ENCODE data around the gene SLC25A53.
A peak's percentile ranks its signal among the peaks of the same experiment; 100 is the strongest.
"Not testable (repeated sequence)": the region's sequence is repeated elsewhere in the genome, so short reads cannot be mapped to it uniquely, and the experiment has no call there.

Gene SLC25A53

DNA sequence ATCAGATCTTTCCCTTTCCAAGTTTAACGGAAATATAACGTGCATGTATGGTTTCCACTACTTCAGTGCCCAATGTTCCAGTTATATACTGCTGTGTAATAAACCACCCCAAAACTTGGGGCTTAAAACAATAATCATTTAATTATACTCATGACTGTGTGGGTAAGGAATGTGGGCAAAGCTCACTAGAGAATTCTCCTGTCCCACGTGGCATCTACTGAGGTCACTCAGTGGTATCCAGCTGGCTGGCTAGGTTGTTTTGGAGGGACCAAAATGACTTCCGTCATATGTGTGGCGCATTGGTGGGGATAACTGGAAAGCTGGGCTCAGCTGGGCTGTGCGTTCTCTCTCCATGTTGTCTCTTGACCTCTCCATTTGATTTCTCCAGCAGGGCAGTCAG lies 26.0 kb downstream of the SLC25A53 start:
- DNase-seq, result no peak

DNA sequence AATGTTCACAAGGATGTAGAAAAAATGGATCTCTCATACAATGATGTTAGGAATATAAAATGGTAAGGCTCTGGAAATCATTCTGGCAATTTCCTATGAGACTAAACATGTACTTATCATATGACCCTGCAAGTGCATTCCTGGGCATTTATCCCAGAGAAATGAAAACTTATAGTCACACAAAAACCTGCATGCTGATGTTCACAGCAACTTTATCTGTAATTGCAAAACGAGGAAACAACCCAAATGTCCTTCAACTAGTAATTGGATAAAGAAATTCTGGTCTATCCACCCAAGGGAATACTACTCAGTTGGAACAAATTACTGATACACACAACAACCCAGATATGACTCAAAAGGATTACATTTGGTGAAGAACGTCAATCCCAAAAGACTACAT lies 30.0 kb downstream of the SLC25A53 start:
- DNase-seq, result no peak

GRCh38 chrX:104122829-104123228 lies 34.0 kb downstream of the SLC25A53 start:
- no peak for DNase-seq

- DNase-seq, result no peak
Observed at GRCh38 chrX:104118765-104119164, 38.0 kb downstream of the SLC25A53 start.

GRCh38 chrX:104117759-104118158 lies 39.0 kb downstream of the SLC25A53 start:
- no peak for DNase-seq

DNA sequence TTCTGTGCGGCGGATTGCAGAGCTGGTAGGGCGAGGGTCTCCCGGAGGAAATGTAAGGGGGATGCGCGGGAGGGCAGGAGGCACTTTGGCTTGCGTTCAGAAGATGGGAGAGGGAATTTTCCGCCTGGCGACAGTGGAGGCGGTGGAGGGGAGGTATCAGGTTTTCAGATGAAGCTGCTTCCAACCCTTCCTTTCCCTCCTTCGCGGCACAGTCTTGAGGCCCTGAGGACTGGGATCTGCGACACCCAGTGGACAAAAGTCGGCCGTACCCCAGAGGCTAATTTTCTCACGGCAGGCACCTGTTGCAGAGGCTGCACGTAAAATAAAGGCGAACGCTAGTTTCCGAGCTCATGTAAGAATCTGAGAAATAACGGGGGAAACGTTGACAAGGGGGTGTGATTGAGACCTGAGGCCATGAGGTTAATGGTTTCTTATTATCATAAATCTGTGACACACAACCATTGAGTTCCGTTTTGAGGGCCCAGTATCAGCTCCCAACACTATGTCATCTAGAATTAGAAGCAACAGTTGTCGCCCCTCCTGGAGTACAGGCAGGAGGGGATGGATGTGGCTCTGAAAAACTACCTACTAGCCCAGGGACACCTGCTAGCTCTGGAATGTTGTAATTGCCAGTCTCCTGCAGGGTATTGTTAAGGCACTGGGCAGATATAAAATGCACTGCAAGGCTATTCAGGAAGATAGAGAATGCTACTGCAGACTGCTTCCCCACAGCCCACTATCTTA lies 43.4 kb downstream of the SLC25A53 start:
- no peak for DNase-seq

DNA sequence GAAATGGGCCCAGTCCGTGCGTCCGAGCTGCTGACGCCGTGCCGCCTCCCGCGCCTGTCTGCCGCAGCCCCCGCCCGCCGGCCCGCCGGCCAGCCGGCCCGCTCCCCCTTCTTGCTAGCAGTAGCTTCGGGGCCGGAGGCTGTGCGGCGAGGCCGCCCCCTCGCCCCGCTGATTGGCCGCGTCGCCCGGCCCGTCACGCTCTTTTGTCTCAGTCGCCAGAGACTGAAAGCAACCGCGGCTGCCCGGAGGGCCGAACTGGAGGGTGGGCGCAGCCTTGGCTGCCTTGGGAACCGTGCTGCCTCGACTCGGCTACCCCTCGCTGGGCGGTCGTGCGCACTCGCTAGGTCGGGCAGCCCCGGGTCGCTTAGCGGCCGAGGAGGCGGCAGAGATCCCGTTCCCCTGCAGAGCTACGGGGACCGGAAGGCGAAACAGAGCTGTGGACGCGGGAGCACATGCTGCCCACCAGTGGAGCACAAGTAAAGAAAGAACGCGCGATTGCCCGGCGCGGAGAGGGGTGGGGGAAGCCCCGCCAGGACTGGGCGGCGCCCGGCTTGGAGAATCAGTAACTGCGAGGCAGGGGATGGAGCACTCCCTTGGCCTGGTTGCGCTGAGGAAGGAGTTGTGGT lies 44.4 kb downstream of the SLC25A53 start, which contains the start of gene ZCCHC18:
ZCCHC18 (plus strand) TSS at position 198 of the 626 bp plus-strand sequence. CDS start 1,589 bp downstream, outside the sequence.
- peak; percentile 15 for DNase-seq

GRCh38 chrX:104110491-104111240 lies 46.1 kb downstream of the SLC25A53 start:
- DNase-seq, result not testable (repeated sequence)

DNA sequence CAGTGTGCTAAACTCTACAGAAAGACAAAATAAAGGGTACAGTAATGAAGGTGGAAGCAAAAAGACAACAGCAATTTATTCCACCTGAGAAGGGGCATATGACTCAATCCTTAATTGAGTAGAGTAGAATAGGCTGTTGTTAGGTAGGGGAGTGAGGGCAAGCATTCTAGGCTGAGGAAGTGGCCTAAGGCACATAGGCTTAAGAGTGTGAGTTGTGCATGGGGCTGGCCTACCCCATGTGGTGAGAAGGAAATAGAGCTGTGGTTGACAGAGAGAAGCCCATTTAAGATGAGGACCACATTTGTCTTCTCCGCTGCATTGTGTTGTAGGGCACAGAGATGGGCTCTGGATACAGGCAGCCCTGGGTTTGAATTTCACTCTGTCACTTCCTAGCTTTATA lies 47.9 kb downstream of the SLC25A53 start:
- DNase-seq, result no peak

DNA sequence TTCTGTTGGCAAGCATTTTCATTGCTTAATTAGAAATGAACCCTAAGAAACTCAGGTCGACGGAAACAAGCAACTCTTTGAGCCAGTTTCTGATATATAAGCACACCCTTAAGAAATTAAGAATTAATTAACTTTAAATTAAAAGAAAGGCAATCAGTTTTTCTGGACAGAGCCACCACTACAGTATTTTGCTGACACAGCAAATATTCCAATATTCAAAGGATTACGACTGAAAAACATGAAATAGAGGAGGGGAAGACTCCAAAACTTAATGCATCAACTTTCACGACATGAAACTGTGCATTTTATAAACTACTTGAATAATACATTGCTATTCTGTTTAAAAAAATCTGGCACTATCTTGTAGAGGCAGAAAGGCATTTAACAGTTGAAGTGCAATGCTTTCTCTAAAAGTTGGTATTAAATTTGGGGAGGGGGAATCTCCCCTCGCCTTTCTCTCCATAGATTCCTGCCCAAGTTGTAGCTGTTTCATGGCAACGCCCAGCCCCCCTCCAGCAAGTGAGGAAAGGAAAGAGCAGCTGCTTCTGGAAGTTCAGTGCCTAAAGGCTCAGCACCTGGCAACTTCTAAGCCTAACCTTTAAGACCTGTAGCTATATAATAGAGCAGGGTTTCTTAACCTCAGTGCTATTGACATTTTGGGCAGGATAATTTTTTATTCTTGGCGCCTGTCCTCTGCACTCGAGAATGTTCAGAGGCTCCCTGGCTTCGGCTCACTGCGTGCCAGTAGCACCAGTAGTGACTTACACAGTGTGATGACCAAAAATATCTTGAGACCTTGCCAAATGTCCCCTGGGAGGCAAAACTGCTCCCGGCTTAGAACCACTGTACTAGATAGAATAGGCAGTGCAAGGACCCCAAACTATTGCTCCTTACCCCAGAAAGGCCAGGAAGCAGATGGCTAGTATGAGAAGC lies 51.2 kb downstream of the SLC25A53 start:
- no peak for DNase-seq

- no peak for DNase-seq
Observed at GRCh38 chrX:104104676-104105075, 52.1 kb downstream of the SLC25A53 start.

GRCh38 chrX:104098919-104099318 lies 57.9 kb downstream of the SLC25A53 start:
- DNase-seq, result no peak

DNA sequence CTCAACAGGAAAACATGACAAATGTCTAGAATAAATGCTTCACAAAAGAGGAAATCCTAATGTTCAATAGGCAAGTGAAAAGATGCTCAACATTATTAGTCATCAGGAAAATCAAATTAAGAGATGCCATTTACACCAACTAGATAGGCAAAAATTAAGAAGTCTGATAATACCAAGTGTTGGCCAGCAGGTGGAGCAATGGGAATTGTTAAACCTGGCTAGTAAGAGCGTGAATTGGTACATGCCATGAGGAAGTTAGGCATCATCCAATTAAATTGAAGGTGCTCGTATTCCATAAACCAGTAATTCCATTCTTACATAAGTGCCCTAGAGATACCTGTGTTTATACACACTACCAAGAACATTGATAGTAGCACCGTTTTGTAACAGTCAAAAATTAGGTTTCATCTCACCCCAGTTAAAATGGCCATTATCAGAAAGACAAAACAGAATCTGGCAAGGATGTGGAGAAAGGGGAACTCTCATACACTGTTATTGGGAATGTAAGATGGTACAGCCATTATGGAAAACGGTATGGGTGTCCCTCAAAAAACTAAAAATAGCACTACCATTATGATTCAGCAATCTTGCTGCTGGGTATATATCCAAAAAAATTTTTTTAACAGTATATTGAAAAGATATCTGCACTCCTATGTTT lies 58.5 kb downstream of the SLC25A53 start:
- DNase-seq, result peak; percentile 54

- DNase-seq, result no peak
Observed at GRCh38 chrX:104085919-104086318, 70.9 kb downstream of the SLC25A53 start.

- no peak for DNase-seq
Observed at GRCh38 chrX:104085477-104085876, 71.3 kb downstream of the SLC25A53 start.

DNA sequence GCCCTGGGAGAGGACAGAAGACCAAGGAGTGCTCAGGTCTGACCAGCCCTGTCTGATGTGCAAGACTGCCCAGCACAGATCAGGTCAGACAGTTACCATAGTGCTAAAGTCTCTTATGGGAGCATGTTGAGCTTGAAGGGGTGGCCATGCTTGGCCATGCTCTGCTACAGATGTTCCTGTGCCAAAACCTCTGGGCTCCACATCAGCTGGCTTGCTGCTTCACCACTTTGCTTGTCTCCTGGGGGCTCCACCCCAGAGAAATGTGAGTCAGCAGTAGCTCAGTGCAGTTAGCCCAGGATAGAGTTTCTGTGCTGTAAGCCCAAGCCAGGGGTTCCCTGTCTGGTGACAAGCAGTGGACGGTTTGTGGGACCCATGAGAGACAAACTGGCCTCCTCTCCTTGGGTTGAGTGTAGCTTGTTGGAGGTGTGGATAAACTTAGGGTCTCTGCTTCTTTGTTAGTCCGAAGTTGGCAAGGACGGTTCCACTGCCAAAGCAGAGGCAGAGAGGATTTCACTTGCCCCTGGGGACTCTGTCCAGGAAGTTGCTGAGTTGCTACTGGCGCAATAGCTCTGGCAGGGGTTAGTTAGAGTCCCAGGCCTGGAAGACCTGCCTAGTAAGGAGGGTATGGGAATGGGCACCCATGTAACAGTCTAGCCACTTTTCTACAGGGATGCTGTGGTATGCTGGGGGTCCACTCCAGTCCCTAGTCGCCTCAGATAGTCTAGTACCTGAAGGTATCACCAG lies 72.1 kb downstream of the SLC25A53 start:
- no peak for DNase-seq

DNA sequence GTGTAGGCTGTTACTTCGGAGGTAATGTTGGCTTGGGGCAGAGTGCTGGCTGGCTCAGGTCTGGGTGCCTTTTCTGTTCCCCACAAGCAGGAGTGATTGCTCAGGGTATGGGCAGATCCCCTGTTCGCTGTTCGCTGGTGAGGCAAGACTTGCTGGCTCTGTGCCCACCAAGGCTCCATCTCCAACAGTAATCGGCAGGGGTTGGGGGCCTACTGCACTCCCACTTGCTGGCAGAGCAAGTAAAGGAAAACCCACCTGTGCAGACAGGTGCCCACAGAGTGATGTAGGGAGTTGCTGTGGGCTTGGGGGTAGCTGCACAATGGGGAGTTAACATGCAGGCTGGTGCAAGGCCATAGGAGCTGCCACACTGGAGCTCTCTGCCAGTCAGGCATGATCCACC lies 72.7 kb downstream of the SLC25A53 start:
- no peak for DNase-seq

- not testable (repeated sequence) for DNase-seq
Observed at GRCh38 chrX:104077854-104078253, 79.0 kb downstream of the SLC25A53 start.

- DNase-seq, result not testable (repeated sequence)
Observed at GRCh38 chrX:104075778-104076445, 80.9 kb downstream of the SLC25A53 start, which contains the start of gene TMSB15C. TSS of gene TMSB15C (minus strand) at chrX:104076236.

GRCh38 chrX:104062636-104063035 lies 94.2 kb downstream of the SLC25A53 start:
- DNase-seq, result not testable (repeated sequence)

- DNase-seq, result not testable (repeated sequence)
Observed at GRCh38 chrX:104054956-104055355, 101.9 kb downstream of the SLC25A53 start.
